K562 (cell line): ENCODE data around the gene FMO5. TPM values are rescaled to one million over a fixed set of nuclear protein-coding genes. Genes with fewer than 3 reads are reported as not detected.

Experiments used
- polyA plus RNA-seq, 8 experiments: library from polyadenylated mRNA; depleted of rRNA in 4 of 8; stranded (reverse) in 5 of 8; unstranded in 3 of 8; fragments of >200 nt; fragmentation: Nextera tagmentation in 2 of 8; fragmentation: Illumina TruSeq in 1 of 8; extraction: Ambion mirVana in 2 of 8; extraction: Trizol in 1 of 8; gene quantifications; 2 replicates each; pipeline versions ENCODE4 v1.2.1 to v1.2.3, GENCODE V29; 2011 to 2014; ENCODE audit warnings: inconsistent platforms in 1 of 8, missing spikeins in 1 of 8
- total RNA-seq, 7 experiments: library from RNA; depleted of rRNA in 6 of 7; stranded (reverse); fragments of >200 nt in 6 of 7; fragmentation: Illumina TruSeq in 2 of 7; extraction: Trizol in 2 of 7; gene quantifications; 2 replicates each; pipeline versions ENCODE4 v1.2.1 to v1.2.3, GENCODE V29; 2011 to 2021; ENCODE audit warnings: low replicate concordance in 1 of 7
- TF ChIP-seq, protein P1 (sequence below), 2 experiments: fragments of 450-650 bp in 1 of 2; sonication (generic) in 1 of 2; formaldehyde crosslinking in 1 of 2; IDR thresholded peaks; 2 replicates each; pipeline versions ENCODE4 v1.7.1 to v1.9.0; 2016 to 2022; ENCODE audit warnings: inconsistent platforms in 1 of 2, mild to moderate bottlenecking in 1 of 2, missing genetic modification reagents in 1 of 2

Gene FMO5
- total and polyA plus RNA-seq, 9 of the 15 experiments (the other 6 are each of a cell fraction or from before 2014, with no cell fraction given): 0.11 to 0.69 (median 0.19) TPM; not detected in 1

GRCh38 chr1:147243841-147244240 lies 18.7 kb upstream of the FMO5 start (continued):
- TF ChIP-seq, protein P1, sequence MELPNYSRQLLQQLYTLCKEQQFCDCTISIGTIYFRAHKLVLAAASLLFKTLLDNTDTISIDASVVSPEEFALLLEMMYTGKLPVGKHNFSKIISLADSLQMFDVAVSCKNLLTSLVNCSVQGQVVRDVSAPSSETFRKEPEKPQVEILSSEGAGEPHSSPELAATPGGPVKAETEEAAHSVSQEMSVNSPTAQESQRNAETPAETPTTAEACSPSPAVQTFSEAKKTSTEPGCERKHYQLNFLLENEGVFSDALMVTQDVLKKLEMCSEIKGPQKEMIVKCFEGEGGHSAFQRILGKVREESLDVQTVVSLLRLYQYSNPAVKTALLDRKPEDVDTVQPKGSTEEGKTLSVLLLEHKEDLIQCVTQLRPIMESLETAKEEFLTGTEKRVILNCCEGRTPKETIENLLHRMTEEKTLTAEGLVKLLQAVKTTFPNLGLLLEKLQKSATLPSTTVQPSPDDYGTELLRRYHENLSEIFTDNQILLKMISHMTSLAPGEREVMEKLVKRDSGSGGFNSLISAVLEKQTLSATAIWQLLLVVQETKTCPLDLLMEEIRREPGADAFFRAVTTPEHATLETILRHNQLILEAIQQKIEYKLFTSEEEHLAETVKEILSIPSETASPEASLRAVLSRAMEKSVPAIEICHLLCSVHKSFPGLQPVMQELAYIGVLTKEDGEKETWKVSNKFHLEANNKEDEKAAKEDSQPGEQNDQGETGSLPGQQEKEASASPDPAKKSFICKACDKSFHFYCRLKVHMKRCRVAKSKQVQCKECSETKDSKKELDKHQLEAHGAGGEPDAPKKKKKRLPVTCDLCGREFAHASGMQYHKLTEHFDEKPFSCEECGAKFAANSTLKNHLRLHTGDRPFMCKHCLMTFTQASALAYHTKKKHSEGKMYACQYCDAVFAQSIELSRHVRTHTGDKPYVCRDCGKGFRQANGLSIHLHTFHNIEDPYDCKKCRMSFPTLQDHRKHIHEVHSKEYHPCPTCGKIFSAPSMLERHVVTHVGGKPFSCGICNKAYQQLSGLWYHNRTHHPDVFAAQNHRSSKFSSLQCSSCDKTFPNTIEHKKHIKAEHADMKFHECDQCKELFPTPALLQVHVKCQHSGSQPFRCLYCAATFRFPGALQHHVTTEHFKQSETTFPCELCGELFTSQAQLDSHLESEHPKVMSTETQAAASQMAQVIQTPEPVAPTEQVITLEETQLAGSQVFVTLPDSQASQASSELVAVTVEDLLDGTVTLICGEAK (IDR thresholded peaks at IDR 0.05): 0 out of 2 replicates have a peak, but pooled peaks have one; percentile 22
- TF ChIP-seq, protein P1 (CRISPR knock-in tag; IDR thresholded peaks at IDR 0.05): no peak
